Measurements from ENCODE around the gene ESRRB. TPM values are rescaled to one million over a fixed set of nuclear protein-coding genes. Genes with fewer than 3 reads are reported as not detected.

The ESRRB gene
- polyA plus RNA-seq, 5 donors, result 0.29 to 0.72 (median 0.57) TPM

DNA sequence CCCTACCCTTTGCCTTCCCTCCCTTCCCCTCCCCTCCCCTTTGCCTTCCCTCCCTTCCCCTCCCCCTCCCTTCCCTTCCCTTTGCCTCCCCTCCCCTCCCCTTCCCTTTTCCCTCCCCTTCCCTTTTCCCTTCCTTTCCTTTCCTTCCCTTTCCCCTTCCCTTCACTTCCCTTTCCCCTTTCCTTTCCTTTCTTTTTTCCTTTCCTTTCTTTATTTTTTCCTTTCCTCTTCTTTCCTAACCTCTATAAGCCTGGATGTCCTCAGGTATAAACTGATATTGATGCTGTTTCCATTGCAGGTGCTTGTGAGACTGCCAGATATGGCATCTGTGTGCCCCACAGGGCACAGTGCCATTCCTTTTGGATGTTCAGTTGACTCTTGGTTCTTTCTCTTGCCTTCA lies 163.2 kb downstream of the ESRRB start:
- no peak for DNase-seq

DNA sequence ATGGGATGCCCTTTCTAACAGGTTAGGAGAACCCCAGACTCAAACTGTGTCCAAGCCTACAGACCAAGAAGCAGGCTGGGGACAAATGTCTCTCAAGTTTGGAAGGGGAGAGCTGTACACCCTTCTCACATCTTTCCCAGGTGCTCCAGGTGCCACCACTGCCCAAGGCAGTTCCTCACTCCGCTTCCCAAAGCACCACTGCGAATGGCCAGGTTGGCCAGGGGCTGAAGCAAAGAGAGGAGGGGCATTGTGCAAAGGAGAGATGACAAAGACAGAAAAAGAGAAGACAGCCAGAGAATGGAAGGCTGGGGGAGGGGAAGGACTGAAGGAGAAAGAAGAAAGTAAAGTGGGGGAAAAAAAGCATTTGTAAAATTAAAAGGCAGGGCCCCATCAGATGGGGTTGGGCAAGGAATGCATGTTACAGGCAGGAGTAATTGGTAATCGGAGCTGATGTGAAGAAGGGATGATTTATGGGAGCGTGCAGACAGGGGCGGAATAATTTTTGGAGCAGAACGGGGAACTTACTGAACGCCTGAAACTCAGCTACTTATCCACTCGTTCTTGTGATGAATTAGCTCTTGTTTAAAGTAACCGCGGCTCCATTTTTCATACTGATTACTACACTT lies 165.8 kb downstream of the ESRRB start:
- DNase-seq, result no peak

DNA sequence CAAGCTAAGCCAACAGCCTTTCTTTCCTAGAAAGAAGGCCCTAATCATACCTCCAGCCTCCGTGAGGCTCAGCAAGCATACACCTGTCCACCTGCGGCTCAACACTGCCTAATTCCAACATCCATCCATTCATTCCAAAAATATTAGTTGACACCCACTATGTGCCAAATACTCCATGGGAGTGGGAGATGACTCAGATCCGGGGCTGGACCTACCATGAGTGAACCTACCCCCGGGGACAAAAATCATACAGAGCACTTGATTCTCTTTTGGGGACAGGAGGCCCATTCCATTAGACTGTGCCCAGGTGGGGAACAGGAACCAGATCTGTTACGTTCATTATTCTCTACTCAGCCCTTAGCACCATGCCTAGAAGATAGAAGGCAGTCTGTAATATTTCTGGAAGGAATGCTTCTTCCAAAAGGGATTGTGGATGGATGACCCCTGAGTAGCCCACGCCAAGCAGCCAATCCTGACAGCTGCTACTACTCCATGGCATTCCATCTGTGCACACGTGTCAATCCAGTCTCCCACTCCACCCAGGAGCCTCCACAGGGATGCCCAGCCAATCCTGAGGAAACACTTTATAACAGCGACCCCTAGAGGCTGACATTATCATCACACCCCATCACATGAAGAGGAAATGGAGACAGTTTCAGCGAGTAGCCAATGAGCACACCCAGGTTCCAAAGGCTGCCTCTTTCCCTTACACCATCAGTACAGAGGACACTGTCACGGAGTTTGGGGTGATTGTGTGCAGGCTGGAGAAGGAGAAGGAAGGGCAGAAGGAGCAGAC lies 170.7 kb downstream of the ESRRB start:
- DNase-seq, result no peak

DNA sequence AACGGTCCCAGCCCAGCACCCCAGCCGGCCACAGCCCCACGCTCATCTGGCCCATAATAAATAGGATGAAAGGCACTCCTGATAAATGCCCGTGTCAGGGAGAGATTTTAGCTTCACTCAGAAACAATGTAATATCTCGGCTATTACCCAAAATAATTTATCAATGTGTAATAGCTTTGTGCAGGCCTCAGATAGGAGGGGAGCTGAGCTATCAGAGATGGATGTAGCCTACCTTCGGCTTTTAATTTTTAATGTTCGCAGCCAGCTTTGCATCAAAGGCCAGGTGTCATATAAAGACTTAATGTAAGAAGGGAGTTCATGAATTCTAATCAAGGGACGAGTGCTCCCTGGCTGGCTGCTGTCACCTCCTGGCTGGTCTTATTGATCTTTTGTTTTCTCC lies 171.9 kb downstream of the ESRRB start:
- no peak for DNase-seq

DNA sequence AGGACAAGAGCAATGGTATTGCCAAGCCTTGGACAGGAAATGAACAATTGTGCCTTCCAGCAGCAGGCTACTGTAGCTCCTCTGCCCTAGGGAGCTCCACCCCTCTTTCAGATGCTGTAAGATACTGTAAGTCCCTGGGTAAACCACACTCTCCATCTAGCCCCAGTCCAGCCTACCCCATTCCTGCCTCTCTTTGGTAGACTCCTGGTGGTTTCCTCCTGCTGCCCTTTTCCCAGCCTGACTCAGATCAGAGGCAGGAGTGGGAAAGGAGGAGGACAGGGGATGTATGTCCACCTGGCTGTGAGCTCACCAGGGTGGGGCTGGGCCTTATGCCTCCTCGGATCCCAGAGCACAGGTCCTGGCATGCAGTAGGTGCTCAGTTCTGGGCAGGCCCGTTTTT lies 174.6 kb downstream of the ESRRB start:
- DNase-seq, result no peak

DNA sequence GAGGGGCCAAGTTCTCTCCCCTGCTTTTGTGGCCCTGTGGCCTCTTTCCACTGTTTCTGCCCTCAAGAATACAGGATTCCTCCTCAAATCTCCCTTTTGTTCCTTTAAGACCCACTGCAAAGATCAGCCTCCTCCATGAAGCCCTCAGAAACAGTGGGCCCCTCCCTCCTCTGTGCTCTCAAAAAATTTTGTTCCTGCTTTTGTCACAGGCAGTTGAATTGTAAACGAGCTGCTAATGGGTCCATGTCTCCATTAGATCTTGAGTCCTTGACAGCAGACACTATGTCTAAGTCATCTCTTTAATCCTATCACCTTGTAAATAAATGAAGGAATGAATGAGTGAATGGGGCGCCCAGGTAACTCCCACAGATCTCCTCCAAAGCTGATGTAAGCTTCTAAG lies 175.2 kb downstream of the ESRRB start:
- DNase-seq, result no peak

Other genes with a start within 250 kb of the ESRRB start
- 10 to 100 TPM; 24.4 to 47.9 (median 42.7) TPM for gene GPATCH2L, start 224.2 kb upstream of the ESRRB start, polyA plus RNA-seq (ENCODE audit: insufficient read depth in 1 of 5, insufficient read length in 5 of 5, low replicate concordance in 1 of 5)

All from right lung (tissue), 5 donors.